GM21390 (cell line): ENCODE results near the gene SPDYE3.
"Not testable (repeated sequence)": the region's sequence is repeated elsewhere in the genome, so short reads cannot be mapped to it uniquely, and the experiment has no call there.

Experiments used
- ATAC-seq: cut with Tn5 transposase; IDR thresholded peaks from one replicate; pipeline ENCODE4 v1.9.1; 2021; ENCODE audit not compliant: unreplicated experiment

Gene SPDYE3

GRCh38 chr7:100287191-100287969, 20.1 kb upstream of the SPDYE3 start:
- not testable (repeated sequence) for ATAC-seq

- ATAC-seq, result not testable (repeated sequence)
Measured at GRCh38 chr7:100288258-100288657, 19.2 kb upstream of the SPDYE3 start.

GRCh38 chr7:100292162-100292561, 15.3 kb upstream of the SPDYE3 start:
- ATAC-seq, result not testable (repeated sequence)

GRCh38 chr7:100295269-100295668, 12.2 kb upstream of the SPDYE3 start:
- not testable (repeated sequence) for ATAC-seq

GRCh38 chr7:100297852-100298631, 9.5 kb upstream of the SPDYE3 start:
- ATAC-seq, result not testable (repeated sequence)

- ATAC-seq, result not testable (repeated sequence)
Measured at GRCh38 chr7:100298632-100298895, 8.9 kb upstream of the SPDYE3 start.

- ATAC-seq, result not testable (repeated sequence)
Measured at GRCh38 chr7:100304526-100304925, 3.0 kb upstream of the SPDYE3 start.

GRCh38 chr7:100318329-100318728, 10.8 kb downstream of the SPDYE3 start:
- ATAC-seq, result not testable (repeated sequence)

GRCh38 chr7:100321648-100322047, 14.1 kb downstream of the SPDYE3 start:
- ATAC-seq, result not testable (repeated sequence)

GRCh38 chr7:100324194-100324593, 16.7 kb downstream of the SPDYE3 start:
- ATAC-seq, result not testable (repeated sequence)

GRCh38 chr7:100325671-100326070, 18.2 kb downstream of the SPDYE3 start:
- ATAC-seq, result not testable (repeated sequence)

- ATAC-seq, result not testable (repeated sequence)
Measured at GRCh38 chr7:100326914-100327313, 19.4 kb downstream of the SPDYE3 start.

- peak; percentile 94 for ATAC-seq
Measured at GRCh38 chr7:100335566-100336466, 28.3 kb downstream of the SPDYE3 start.

- not testable (repeated sequence) for ATAC-seq
Measured at GRCh38 chr7:100338083-100338696, 30.7 kb downstream of the SPDYE3 start.

- not testable (repeated sequence) for ATAC-seq
Measured at GRCh38 chr7:100341286-100341685, 33.8 kb downstream of the SPDYE3 start.

- ATAC-seq, result no peak
Measured at GRCh38 chr7:100342765-100343164, 35.3 kb downstream of the SPDYE3 start.

GRCh38 chr7:100344124-100344559, 36.6 kb downstream of the SPDYE3 start:
- ATAC-seq, result peak; percentile 10

- ATAC-seq, result peak; percentile 67
Measured at GRCh38 chr7:100344560-100345287, 37.2 kb downstream of the SPDYE3 start.

GRCh38 chr7:100345288-100345672, 37.8 kb downstream of the SPDYE3 start:
- ATAC-seq, result peak; percentile 22

GRCh38 chr7:100346921-100347320, 39.4 kb downstream of the SPDYE3 start:
- no peak for ATAC-seq
